Measurements from ENCODE around the gene GSS.

The GSS gene

DNA sequence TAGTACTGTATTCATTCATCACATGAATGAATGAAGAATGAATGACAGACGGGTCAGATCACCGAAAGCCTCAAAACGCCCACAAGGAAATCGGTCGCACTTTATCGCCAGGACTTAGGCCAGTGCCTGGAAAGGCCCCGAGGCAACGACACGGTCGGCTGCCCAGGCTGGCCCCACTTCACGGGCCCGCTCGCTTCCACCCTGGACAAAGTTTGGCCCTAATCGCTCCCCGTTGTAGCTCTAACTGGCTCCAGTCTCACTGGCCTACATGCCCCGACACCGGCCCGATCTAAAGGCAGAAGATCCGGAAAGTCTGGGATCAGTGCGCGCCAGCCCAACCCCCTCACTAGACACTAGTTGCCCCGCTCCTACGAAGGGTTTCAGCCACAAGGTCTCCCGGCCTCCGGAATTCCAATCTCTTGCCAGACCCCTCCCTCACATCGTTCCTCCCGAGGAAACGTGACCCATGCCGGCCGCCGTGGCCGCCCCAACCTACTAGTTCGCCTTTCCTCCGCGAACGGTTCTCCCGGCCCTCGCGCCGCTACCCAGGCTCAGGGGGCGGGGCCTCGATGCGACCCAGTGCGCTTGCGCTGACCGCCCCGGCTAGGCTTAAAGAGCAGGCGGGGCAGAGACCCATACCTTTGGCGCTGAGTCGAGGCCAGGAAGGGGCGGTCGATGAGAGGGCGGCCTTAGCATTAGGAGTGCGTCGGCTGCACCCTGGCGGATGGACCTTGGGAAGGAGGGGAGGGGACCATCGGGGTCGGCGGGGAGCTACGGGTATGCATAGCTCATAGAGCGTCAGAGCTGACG lies at the start of gene GSS, which contains the start of gene MYH7B:
Gene GSS, minus strand, starts transcription at position 576 of the 810 bp plus-strand sequence. CDS start 3,954 bp downstream, outside the sequence.
Gene MYH7B, plus strand, starts transcription at position 638 of the 810 bp plus-strand sequence. CDS start 22,138 bp downstream, outside the sequence.
- TF ChIP-seq, protein P1, sequence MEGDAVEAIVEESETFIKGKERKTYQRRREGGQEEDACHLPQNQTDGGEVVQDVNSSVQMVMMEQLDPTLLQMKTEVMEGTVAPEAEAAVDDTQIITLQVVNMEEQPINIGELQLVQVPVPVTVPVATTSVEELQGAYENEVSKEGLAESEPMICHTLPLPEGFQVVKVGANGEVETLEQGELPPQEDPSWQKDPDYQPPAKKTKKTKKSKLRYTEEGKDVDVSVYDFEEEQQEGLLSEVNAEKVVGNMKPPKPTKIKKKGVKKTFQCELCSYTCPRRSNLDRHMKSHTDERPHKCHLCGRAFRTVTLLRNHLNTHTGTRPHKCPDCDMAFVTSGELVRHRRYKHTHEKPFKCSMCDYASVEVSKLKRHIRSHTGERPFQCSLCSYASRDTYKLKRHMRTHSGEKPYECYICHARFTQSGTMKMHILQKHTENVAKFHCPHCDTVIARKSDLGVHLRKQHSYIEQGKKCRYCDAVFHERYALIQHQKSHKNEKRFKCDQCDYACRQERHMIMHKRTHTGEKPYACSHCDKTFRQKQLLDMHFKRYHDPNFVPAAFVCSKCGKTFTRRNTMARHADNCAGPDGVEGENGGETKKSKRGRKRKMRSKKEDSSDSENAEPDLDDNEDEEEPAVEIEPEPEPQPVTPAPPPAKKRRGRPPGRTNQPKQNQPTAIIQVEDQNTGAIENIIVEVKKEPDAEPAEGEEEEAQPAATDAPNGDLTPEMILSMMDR (IDR thresholded peaks at IDR 0.05; ENCODE audit: low read depth, low read length, missing control alignments) = peak; percentile 44
- peak; percentile 76 for DNase-seq (ENCODE audit: low read depth)
- H3K4me3 ChIP-seq (ENCODE audit: low read depth, low read length) = peak within 1 kb of the TSS; percentile 80

DNA sequence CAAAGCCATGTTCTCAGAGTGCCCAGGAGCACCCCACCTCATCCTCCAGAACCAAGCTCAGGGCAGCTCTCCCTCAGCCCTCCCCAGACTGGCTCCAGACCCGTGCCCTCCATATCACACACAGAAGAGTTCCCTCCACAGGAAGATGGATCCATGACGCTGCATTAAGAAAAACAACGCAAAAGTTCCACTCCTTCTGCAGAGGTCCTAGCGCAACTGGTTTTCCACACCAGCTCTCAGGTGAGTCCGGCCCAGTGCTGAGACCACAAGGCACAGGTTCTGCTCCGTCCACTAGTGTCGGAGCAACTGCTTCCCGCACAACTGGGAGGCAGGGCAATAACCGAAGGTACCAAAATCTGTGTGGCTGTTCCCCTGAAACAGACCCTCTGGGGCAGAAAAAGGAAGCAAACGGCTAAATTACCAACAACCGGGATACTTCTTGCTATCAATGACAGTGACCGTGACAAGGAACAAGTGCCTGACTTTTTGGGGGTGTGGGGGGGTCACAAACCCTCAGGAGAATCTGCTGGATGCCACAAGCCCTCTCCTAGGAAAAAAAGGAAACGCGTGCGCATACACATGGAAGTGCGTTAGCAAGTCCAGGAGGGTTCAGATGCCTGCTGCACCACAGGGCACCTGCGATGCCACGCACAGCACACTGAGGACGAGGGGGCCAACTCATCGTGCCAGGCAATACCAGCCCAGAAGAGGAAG lies 49.3 kb upstream of the GSS start:
- TF ChIP-seq, protein P1 (IDR thresholded peaks at IDR 0.05; ENCODE audit: low read depth, low read length, missing control alignments) = no peak
- no peak overlapping the region for H3K4me3 ChIP-seq (ENCODE audit: low read depth, low read length)
- DNase-seq (ENCODE audit: low read depth) = no peak

DNA sequence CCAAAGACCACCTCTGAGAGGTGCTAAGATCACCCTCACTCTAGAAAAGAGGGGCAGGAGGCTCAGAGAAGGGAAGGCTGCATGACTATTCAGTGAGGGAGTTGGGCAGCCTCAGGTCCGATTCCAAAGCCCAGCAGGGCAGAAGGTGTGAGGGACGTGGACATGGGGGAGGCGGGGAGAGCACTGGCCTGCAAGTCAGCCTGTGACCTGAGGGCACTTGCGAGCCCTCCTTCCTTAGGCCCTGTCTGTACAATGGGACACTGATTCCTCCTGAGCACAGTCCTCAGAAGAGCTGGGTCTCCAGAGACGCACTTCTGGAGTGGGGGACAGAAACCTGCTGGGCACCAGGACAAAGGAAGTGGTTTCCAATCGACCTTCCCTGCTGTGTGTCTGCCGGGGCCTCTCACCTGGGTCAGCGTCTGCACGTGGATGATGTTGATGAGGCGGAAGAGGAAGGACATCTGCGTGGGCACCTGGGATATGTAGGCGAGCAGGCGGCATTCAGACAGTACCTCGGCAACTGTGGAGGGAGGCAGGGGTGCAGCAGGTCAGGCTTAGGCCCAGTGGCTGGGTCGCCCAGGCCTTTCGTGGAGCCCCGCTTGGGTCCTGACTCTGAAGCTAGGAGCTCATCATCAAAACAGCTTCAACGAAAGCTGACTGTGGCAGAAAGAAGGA lies 48.6 kb upstream of the GSS start:
- no peak for DNase-seq (ENCODE audit: low read depth)
- no peak overlapping the region for H3K4me3 ChIP-seq (ENCODE audit: low read depth, low read length)
- TF ChIP-seq, protein P1 (IDR thresholded peaks at IDR 0.05; ENCODE audit: low read depth, low read length, missing control alignments) = no peak

DNA sequence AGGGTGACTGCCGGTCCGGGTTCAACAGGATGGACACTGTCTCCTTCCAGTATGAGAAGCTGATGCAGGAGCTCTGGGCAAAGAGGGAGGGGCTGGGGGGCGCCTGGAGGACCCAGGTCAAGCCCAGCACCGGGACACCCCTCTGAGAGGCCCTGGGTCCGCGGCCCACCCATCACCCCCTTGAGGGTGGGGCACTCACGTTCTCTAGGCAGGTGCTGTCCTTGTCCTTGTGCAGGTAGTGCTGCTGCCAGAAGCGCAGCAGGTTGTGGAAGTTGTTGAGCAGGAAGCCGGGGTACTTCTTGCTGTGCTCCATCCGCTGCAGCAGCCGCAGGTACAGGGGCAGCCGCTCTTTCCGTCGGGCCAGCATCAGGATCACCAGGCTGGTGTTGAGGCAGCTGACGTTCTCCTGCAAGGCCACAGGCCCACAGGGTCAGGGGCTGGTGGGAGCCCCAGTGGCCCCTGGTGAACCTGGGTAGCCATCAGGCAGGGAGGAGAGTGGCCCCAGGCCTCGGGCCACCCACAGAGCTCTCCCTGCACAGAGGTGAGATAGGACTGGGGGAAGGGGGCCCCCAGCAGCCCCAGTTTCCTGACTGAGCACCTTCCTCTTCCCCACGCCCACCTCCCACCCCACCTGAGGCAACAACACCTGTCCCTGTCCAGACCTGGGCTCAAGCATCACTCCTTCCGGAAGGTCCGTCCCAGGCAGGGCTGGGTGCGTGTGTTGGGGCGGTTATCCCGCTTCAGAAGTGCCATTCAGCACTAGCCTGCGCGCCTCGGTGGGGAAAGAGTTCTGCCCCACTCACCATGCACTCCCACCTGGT lies 47.8 kb upstream of the GSS start:
- no peak for DNase-seq (ENCODE audit: low read depth)
- TF ChIP-seq, protein P1 (IDR thresholded peaks at IDR 0.05; ENCODE audit: low read depth, low read length, missing control alignments) = no peak
- no peak overlapping the region for H3K4me3 ChIP-seq (ENCODE audit: low read depth, low read length)

DNA sequence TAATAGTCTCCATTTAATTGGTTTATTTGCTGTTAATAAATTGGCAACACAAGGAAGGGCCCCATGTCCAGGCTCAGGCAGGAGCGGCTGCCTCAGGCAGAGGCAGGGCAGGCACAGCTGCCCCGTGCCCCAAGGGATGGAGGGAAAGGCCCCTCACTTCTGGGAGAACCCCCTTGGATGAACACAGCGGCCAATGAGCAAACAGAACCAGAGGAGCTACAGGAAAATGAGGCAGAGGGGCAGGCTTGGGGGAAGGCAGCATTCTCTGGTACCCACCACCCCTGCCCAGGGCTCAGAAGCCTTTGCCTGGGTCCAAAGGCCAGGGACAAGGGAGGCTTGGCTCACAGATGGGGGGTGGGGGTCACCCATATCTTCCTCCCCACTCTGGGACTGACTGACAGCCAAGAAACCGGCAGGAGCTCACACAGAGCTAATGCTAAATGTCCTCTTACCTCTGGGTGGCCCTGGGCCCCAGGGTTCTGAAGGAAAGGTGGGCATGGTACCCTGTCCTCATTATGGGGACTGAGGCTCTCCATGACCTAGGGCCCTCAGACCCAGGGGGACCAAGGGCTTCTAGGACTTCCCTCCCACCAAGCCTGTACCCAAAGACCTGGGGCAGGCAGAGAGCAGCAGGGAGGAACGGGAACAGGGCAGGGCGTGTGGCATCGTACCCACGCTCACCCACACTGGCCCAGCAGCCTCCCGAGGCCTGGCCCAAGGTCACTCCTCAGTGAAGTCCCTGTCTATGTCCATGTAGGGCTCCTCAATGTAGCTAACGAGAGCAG lies 47.0 kb upstream of the GSS start:
- TF ChIP-seq, protein P1 (IDR thresholded peaks at IDR 0.05; ENCODE audit: low read depth, low read length, missing control alignments) = no peak
- no peak for DNase-seq (ENCODE audit: low read depth)

More for the DNA sequence above, 47.0 kb upstream of the GSS start:
- H3K4me3 ChIP-seq (ENCODE audit: low read depth, low read length) = no peak overlapping the region
